ENCODE results near the gene CIDEC. TPM values are rescaled to one million over a fixed set of nuclear protein-coding genes. Genes with fewer than 3 reads are reported as not detected.

The CIDEC gene
- total and polyA plus RNA-seq, 2 of the 13 experiments (the other 11 are each of a cell fraction or from before 2014, with no cell fraction given), result 2.5 to 10.4 TPM

GRCh38 chr3:9890249-9891071 is 10.4 kb upstream of the CIDEC start, which contains the start of gene JAGN1 (continued):
- TF ChIP-seq, protein P1, sequence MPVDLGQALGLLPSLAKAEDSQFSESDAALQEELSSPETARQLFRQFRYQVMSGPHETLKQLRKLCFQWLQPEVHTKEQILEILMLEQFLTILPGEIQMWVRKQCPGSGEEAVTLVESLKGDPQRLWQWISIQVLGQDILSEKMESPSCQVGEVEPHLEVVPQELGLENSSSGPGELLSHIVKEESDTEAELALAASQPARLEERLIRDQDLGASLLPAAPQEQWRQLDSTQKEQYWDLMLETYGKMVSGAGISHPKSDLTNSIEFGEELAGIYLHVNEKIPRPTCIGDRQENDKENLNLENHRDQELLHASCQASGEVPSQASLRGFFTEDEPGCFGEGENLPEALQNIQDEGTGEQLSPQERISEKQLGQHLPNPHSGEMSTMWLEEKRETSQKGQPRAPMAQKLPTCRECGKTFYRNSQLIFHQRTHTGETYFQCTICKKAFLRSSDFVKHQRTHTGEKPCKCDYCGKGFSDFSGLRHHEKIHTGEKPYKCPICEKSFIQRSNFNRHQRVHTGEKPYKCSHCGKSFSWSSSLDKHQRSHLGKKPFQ (CRISPR knock-in tag; IDR thresholded peaks at IDR 0.05; ENCODE audit: insufficient replicate concordance), result peak; percentile 95
- TF ChIP-seq TARDBP (CRISPR knock-in tag; IDR thresholded peaks at IDR 0.05) (peak; percentile 84), ZNF441 (CRISPR knock-in tag; IDR thresholded peaks at IDR 0.05; ENCODE audit: borderline replicate concordance) (peak; percentile 60; the same call in 1 of the 2 replicates), ZNF678 (CRISPR knock-in tag; IDR thresholded peaks at IDR 0.05) (no peak), ZNF33A (CRISPR knock-in tag; IDR thresholded peaks at IDR 0.05; ENCODE audit: borderline replicate concordance) (peak; percentile 68; the same call in 1 of the 2 replicates), ZSCAN12 (CRISPR knock-in tag; IDR thresholded peaks at IDR 0.05) (peak; percentile 65; the same call in 1 of the 2 replicates), RBFOX2 (IDR thresholded peaks at IDR 0.05; ENCODE audit: low read depth, low read length) (peak; percentile 99), ZNF503 (CRISPR knock-in tag; IDR thresholded peaks at IDR 0.05) (0 out of 2 replicates have a peak, but pooled peaks have one; percentile 51), KLF6 (CRISPR knock-in tag; IDR thresholded peaks at IDR 0.05) (peak; percentile 89), ZFAT (CRISPR knock-in tag; conservative IDR thresholded peaks at IDR 0.05) (0 out of 2 replicates have a peak, but pooled peaks have one; percentile 38), THAP11 (CRISPR knock-in tag; IDR thresholded peaks at IDR 0.05) (peak; percentile 87), SOX13 (IDR thresholded peaks at IDR 0.05) (no peak), SOX13 (CRISPR knock-in tag; conservative IDR thresholded peaks at IDR 0.05 in 1 of 2, IDR thresholded peaks at IDR 0.05 in 1 of 2) (peak in 1 of 2 experiments; percentile 25; a peak in 2 of 4 replicates), TRAFD1 (CRISPR knock-in tag; IDR thresholded peaks at IDR 0.05; ENCODE audit: borderline replicate concordance) (no peak; the same call in 1 of the 2 replicates), ZGPAT (CRISPR knock-in tag; IDR thresholded peaks at IDR 0.05) (peak; percentile 94), MAX (IDR thresholded peaks at IDR 0.05) (peak; percentile 87), MED8 (CRISPR knock-in tag; IDR thresholded peaks at IDR 0.05; ENCODE audit: insufficient replicate concordance) (peak; percentile 84), FOXJ3 (CRISPR knock-in tag; IDR thresholded peaks at IDR 0.05; ENCODE audit: borderline replicate concordance) (peak; percentile 61; the same call in 1 of the 2 replicates), ZNF674 (CRISPR knock-in tag; IDR thresholded peaks at IDR 0.05; ENCODE audit: low read depth) (no peak), E2F5 (CRISPR knock-in tag; conservative IDR thresholded peaks at IDR 0.05) (peak; percentile 63; the same call in 1 of the 2 replicates)

Measured in HepG2 (cell line).